ENCODE measurements around the gene PCCA. TPM values are rescaled to one million over a fixed set of nuclear protein-coding genes. Genes with fewer than 3 reads are reported as not detected.

Gene PCCA
- total and polyA plus RNA-seq, 12 donors = 27.6 to 176 (median 97.7) TPM

- H3K27ac ChIP-seq = no peak overlapping the region
- WGBS, 4 donors = 94 to 99% (median 96%) methylated on average over 4 of the region's 4 CpGs
- intact Hi-C loops (cut with DNase I) = no loop called here
Observed at GRCh38 chr13:100443998-100444328, 355.1 kb downstream of the PCCA start.

GRCh38 chr13:100447831-100448230 is 358.9 kb downstream of the PCCA start:
- intact Hi-C loops (cut with DNase I) = no loop called here
- no peak for DNase-seq
- H3K27ac ChIP-seq = no peak overlapping the region
- H3K9me3 ChIP-seq (replicated peaks in 1 of 3) = peaks cover 0 to 5% (median 0%) of the 10 kb centered on the region in 3 donors
- no peaks in the 10 kb centered on the region for H3K27me3 ChIP-seq
- no peaks in the 10 kb centered on the region for H3K36me3 ChIP-seq (replicated peaks in 1 of 2)
- WGBS, 4 donors = 96 to 98% (median 96%) methylated on average over 5 of the region's 5 CpGs
- H3K4me3 ChIP-seq = no peak overlapping the region
- no peaks in the 10 kb centered on the region for H3K4me1 ChIP-seq (replicated peaks in 1 of 2)
- TF ChIP-seq POLR2A (IDR thresholded peaks at IDR 0.05) (no peak), CTCF (IDR thresholded peaks at IDR 0.05) (no peak)

More at GRCh38 chr13:100443998-100444328, 355.1 kb downstream of the PCCA start:
- peaks cover 0 to 5% (median 0%) of the 10 kb centered on the region in 3 donors for H3K9me3 ChIP-seq (replicated peaks in 1 of 3)
- no peak overlapping the region for H3K4me3 ChIP-seq
- DNase-seq = no peak
- TF ChIP-seq CTCF (IDR thresholded peaks at IDR 0.05) = no peak
- TF ChIP-seq POLR2A (IDR thresholded peaks at IDR 0.05) = no peak
- H3K27me3 ChIP-seq = no peaks in the 10 kb centered on the region
- no peaks in the 10 kb centered on the region for H3K36me3 ChIP-seq (replicated peaks in 1 of 2)
- no peaks in the 10 kb centered on the region for H3K4me1 ChIP-seq (replicated peaks in 1 of 2)

- Histone ChIP-seq H3K36me3 (replicated peaks in 1 of 2) (no peaks in the 10 kb centered on the region), H3K9me3 (replicated peaks in 1 of 3) (no peaks in the 10 kb centered on the region), H3K4me1 (replicated peaks in 1 of 2) (no peaks in the 10 kb centered on the region), H3K27ac (no peak overlapping the region), H3K4me3 (no peak overlapping the region), H3K27me3 (no peaks in the 10 kb centered on the region)
- 91 to 97% (median 95%) methylated on average over 2 of the region's 2 CpGs for WGBS, 4 donors
- DNase-seq = no peak
- TF ChIP-seq POLR2A (IDR thresholded peaks at IDR 0.05) = no peak
- TF ChIP-seq CTCF (IDR thresholded peaks at IDR 0.05) = no peak
- intact Hi-C loops (cut with DNase I) = no loop called here
Observed at GRCh38 chr13:100451923-100452322, 363.0 kb downstream of the PCCA start.

GRCh38 chr13:100454876-100455275 is 366.0 kb downstream of the PCCA start:
- no peak overlapping the region for H3K4me3 ChIP-seq
- H3K36me3 ChIP-seq (replicated peaks in 1 of 2) = no peaks in the 10 kb centered on the region
- 91 to 100% (median 96%) methylated on average over 1 of the region's 1 CpG for WGBS, 4 donors
- intact Hi-C loops (cut with DNase I) = no loop called here
- H3K9me3 ChIP-seq (replicated peaks in 1 of 3) = no peaks in the 10 kb centered on the region
- no peak overlapping the region for H3K27ac ChIP-seq
- DNase-seq = no peak
- H3K4me1 ChIP-seq (replicated peaks in 1 of 2) = no peaks in the 10 kb centered on the region
- TF ChIP-seq CTCF (IDR thresholded peaks at IDR 0.05) (no peak), POLR2A (IDR thresholded peaks at IDR 0.05) (no peak)
- no peaks in the 10 kb centered on the region for H3K27me3 ChIP-seq

Measured in adrenal gland (tissue), 12 donors.